ENCODE measurements around the gene CDKN1C.

Gene CDKN1C

GRCh38 chr11:2874963-2875362, 10.6 kb downstream of the CDKN1C start:
- no peak for TF ChIP-seq CTCF (IDR thresholded peaks at IDR 0.05; ENCODE audit: low read depth, low read length, missing control alignments)
- DNase-seq (ENCODE audit: extremely low read depth, low read depth), result no peak
- H3K4me3 ChIP-seq (replicated peaks; ENCODE audit: low read depth, low read length), result no peak overlapping the region

GRCh38 chr11:2870969-2871680, 14.4 kb downstream of the CDKN1C start:
- H3K4me3 ChIP-seq (replicated peaks; ENCODE audit: low read depth, low read length), result no peak overlapping the region
- no peak for TF ChIP-seq CTCF (IDR thresholded peaks at IDR 0.05; ENCODE audit: low read depth, low read length, missing control alignments)
- no peak for DNase-seq (ENCODE audit: extremely low read depth, low read depth)

- H3K4me3 ChIP-seq (replicated peaks; ENCODE audit: low read depth, low read length), result no peak overlapping the region
- no peak for TF ChIP-seq CTCF (IDR thresholded peaks at IDR 0.05; ENCODE audit: low read depth, low read length, missing control alignments)
- DNase-seq (ENCODE audit: extremely low read depth, low read depth), result no peak
These were observed 15.1 kb downstream of the CDKN1C start for GRCh38 chr11:2870460-2870859.

- no peak overlapping the region for H3K4me3 ChIP-seq (replicated peaks; ENCODE audit: low read depth, low read length)
- TF ChIP-seq CTCF (IDR thresholded peaks at IDR 0.05; ENCODE audit: low read depth, low read length, missing control alignments), result no peak
- no peak for DNase-seq (ENCODE audit: extremely low read depth, low read depth)
These were observed 15.8 kb downstream of the CDKN1C start for GRCh38 chr11:2869561-2870427.

GRCh38 chr11:2869134-2869526, 16.4 kb downstream of the CDKN1C start:
- TF ChIP-seq CTCF (IDR thresholded peaks at IDR 0.05; ENCODE audit: low read depth, low read length, missing control alignments), result no peak
- DNase-seq (ENCODE audit: extremely low read depth, low read depth), result no peak
- H3K4me3 ChIP-seq (replicated peaks; ENCODE audit: low read depth, low read length), result no peak overlapping the region

- no peak overlapping the region for H3K4me3 ChIP-seq (replicated peaks; ENCODE audit: low read depth, low read length)
- no peak for DNase-seq (ENCODE audit: extremely low read depth, low read depth)
- TF ChIP-seq CTCF (IDR thresholded peaks at IDR 0.05; ENCODE audit: low read depth, low read length, missing control alignments), result no peak
These were observed 17.0 kb downstream of the CDKN1C start for GRCh38 chr11:2868506-2869133.
